ENCODE measurements around the gene HTR3C.

- no peak for TF ChIP-seq CTCF (tag by site-specific recombination; IDR thresholded peaks at IDR 0.05)
- no peak for TF ChIP-seq ZNF76 (tag by site-specific recombination; IDR thresholded peaks at IDR 0.05; ENCODE audit: borderline replicate concordance, low read depth)
- TF ChIP-seq REST (tag by site-specific recombination; IDR thresholded peaks at IDR 0.05) = no peak
- TF ChIP-seq ZNF394 (tag by site-specific recombination; IDR thresholded peaks at IDR 0.05; ENCODE audit: borderline replicate concordance) = no peak
- TF ChIP-seq ZBTB21 (tag by site-specific recombination; IDR thresholded peaks at IDR 0.05) = no peak
- TF ChIP-seq ZNF274 (IDR thresholded peaks at IDR 0.05; ENCODE audit: low read length) = no peak
- no peak for TF ChIP-seq ZNF274 (tag by site-specific recombination; IDR thresholded peaks at IDR 0.05; ENCODE audit: borderline replicate concordance)
- TF ChIP-seq ZSCAN30 (tag by site-specific recombination; IDR thresholded peaks at IDR 0.05) = no peak
- no peak for TF ChIP-seq REPIN1 (tag by site-specific recombination; IDR thresholded peaks at IDR 0.05; ENCODE audit: low read depth)
- TF ChIP-seq ZIC2 (tag by site-specific recombination; IDR thresholded peaks at IDR 0.05) = no peak
- TF ChIP-seq ZNF513 (tag by site-specific recombination; IDR thresholded peaks at IDR 0.05) = no peak
These were observed 21.6 kb upstream of the HTR3C start, which contains the start of gene HTR3D for GRCh38 chr3:184031187-184031792.

All from HEK293 (cell line).